ENCODE data around the gene COL20A1. TPM values are rescaled to one million over a fixed set of nuclear protein-coding genes. Genes with fewer than 3 reads are reported as not detected.

Gene COL20A1
- total RNA-seq: 1 to 10 TPM in 1 of 5 donors, not detected in 4; 2.4 TPM
- under 1 TPM in 1 of 3 donors, not detected in 2; 0.53 TPM for polyA plus RNA-seq
- long read RNA-seq, donor 1, partial matches to known transcripts: 0 of 1 reads
- long read RNA-seq, donor 1, other reads (novel, unspliced or antisense): 0 of 1 reads
- long read RNA-seq, donor 2, partial matches to known transcripts: 0 of 3 reads
- long read RNA-seq, donor 2, other reads (novel, unspliced or antisense): 0 of 3 reads
- long read RNA-seq, donor 3: 0 reads
- long read RNA-seq, donor 4: 0 reads
- long read RNA-seq, donor 5: 0 reads
- long read RNA-seq, donor 6, partial matches to known transcripts: 0 of 2 reads
- long read RNA-seq, donor 6, other reads (novel, unspliced or antisense): 0 of 2 reads
- long read RNA-seq, donor 7, partial matches to known transcripts: 0 of 1 reads
- long read RNA-seq, donor 7, other reads (novel, unspliced or antisense): 0 of 1 reads
- long read RNA-seq, donor 8, partial matches to known transcripts: 0 of 1 reads
- long read RNA-seq, donor 8, other reads (novel, unspliced or antisense): 0 of 1 reads
- long read RNA-seq, donor 9: 0 reads
- long read RNA-seq, donor 10: 0 reads

- intact Hi-C loops (cut with DNase I; ENCODE audit: low total_unique reads): no loop called here
- Histone ChIP-seq H3K27ac (no peak within 1 kb of the TSS), H3K4me3 (no peak within 1 kb of the TSS), H3K9me3 (no peaks in the 10 kb centered on the region), H3K36me3 (peaks cover 13 to 22% (median 19%) of the 10 kb centered on the region in 4 donors), H3K27me3 (peaks cover 23 to 67% (median 47%) of the 10 kb centered on the region in 3 donors), H3K4me1 (peaks cover 0 to 15% (median 13%) of the 10 kb centered on the region in 4 donors)
- 35 to 51% (median 48%) methylated on average over 5 to 7 of the region's 7 CpGs for WGBS, 5 donors
- DNase-seq: no peak
- TF ChIP-seq POLR2AphosphoS5 (IDR thresholded peaks at IDR 0.05) (no peak), POLR2A (IDR thresholded peaks at IDR 0.05) (no peak), EP300 (IDR thresholded peaks at IDR 0.05) (no peak), CTCF (IDR thresholded peaks at IDR 0.05) (no peak)
These were observed at the start of gene COL20A1 for GRCh38 chr20:63292904-63293303. COL20A1 (plus strand) TSS chr20:63293186; CDS start chr20:63295108, 1,922 bp downstream.

GRCh38 chr20:63243604-63244247, 49.3 kb upstream of the COL20A1 start:
- Histone ChIP-seq H3K27me3 (peaks cover 0 to 98% (median 19%) of the 10 kb centered on the region in 3 donors), H3K27ac (no peak overlapping the region)

GRCh38 chr20:63244468-63244867, 48.5 kb upstream of the COL20A1 start:
- no peak for DNase-seq
- Histone ChIP-seq H3K36me3 (no peaks in the 10 kb centered on the region), H3K27me3 (peaks cover 0 to 98% (median 24%) of the 10 kb centered on the region in 3 donors), H3K4me3 (no peak overlapping the region), H3K9me3 (no peaks in the 10 kb centered on the region), H3K4me1 (peaks cover 0 to 8% (median 0%) of the 10 kb centered on the region in 4 donors), H3K27ac (no peak overlapping the region)
- no peak for TF ChIP-seq EP300 (IDR thresholded peaks at IDR 0.05)
- no peak for TF ChIP-seq POLR2A (IDR thresholded peaks at IDR 0.05)
- TF ChIP-seq POLR2AphosphoS5 (IDR thresholded peaks at IDR 0.05): no peak
- no peak for TF ChIP-seq CTCF (IDR thresholded peaks at IDR 0.05)
- intact Hi-C loops (cut with DNase I; ENCODE audit: low total_unique reads): no loop called here
- 78 to 83% (median 81%) methylated on average over 8 to 10 of the region's 10 CpGs for WGBS, 5 donors

More at GRCh38 chr20:63243604-63244247, 49.3 kb upstream of the COL20A1 start:
- Histone ChIP-seq H3K9me3 (no peaks in the 10 kb centered on the region), H3K36me3 (no peaks in the 10 kb centered on the region), H3K4me1 (peaks cover 0 to 8% (median 0%) of the 10 kb centered on the region in 4 donors), H3K4me3 (no peak overlapping the region)
- 73 to 84% (median 83%) methylated on average over 14 to 25 of the region's 25 CpGs for WGBS, 5 donors
- TF ChIP-seq POLR2A (IDR thresholded peaks at IDR 0.05) (no peak), CTCF (IDR thresholded peaks at IDR 0.05) (no peak), EP300 (IDR thresholded peaks at IDR 0.05) (no peak), POLR2AphosphoS5 (IDR thresholded peaks at IDR 0.05) (no peak)
- intact Hi-C loops (cut with DNase I; ENCODE audit: low total_unique reads): no loop called here
- no peak for DNase-seq

Measured in stomach (tissue), 19 donors.